Activated naive CD4-positive, alpha-beta T cell treated with anti-CD3 and anti-CD28 coated beads for 36 hours (primary cell): ENCODE results near the gene GLE1. TPM values are rescaled to one million over a fixed set of nuclear protein-coding genes. Genes with fewer than 3 reads are reported as not detected.

Experiments
- CTCF ChIA-PET: fragments of 350-600 bp; sonication (Branson Sonifier 250); formaldehyde crosslinking; loops from one replicate; lab custom pipeline; 2021; ENCODE audit warnings: antibody characterized with exemption; lab: Charles Lee
- DNase-seq: peaks from one replicate; pipeline ENCODE4 v3.0.0-alpha.2; 2020
- H3K27ac Mint-ChIP-seq: one replicate; pipeline ENCODE4 v1.8.0; 2021; ENCODE audit warnings: mild to moderate bottlenecking, mixed read lengths
- H3K27me3 Mint-ChIP-seq: one replicate; pipeline ENCODE4 v1.8.0; 2021; ENCODE audit warnings: low read depth, mixed read lengths
- H3K36me3 Mint-ChIP-seq: one replicate; pipeline ENCODE4 v1.8.0; 2021; ENCODE audit warnings: low read depth, mixed read lengths
- H3K4me1 Mint-ChIP-seq: one replicate; pipeline ENCODE4 v1.8.0; 2021; ENCODE audit warnings: low read depth, mixed read lengths
- H3K4me3 Mint-ChIP-seq: one replicate; pipeline ENCODE4 v1.8.0; 2021; ENCODE audit warnings: mild to moderate bottlenecking, moderate library complexity, mixed read lengths
- H3K9me3 Mint-ChIP-seq: one replicate; pipeline ENCODE4 v1.8.0; 2021; ENCODE audit warnings: mixed read lengths
- intact Hi-C: fragments of 100-400 bp; cut with micrococcal nuclease; formaldehyde crosslinking; loops from one replicate; pipeline ENCODE4 v1.15.1; 2023
- total RNA-seq, 2 experiments: library from RNA; stranded (reverse); gene quantifications; one replicate each; pipeline ENCODE4 v1.2.3, GENCODE V29; 2021

Gene GLE1
- total RNA-seq, 2 experiments from 2014 or later: 48.7 to 51.6 TPM

GRCh38 chr9:128540634-128541360 is 36.3 kb downstream of the GLE1 start:
- no peak overlapping the region for H3K27ac Mint-ChIP-seq
- H3K27me3 Mint-ChIP-seq: no peaks in the 10 kb centered on the region
- H3K36me3 Mint-ChIP-seq: peaks cover 23% of the 10 kb centered on the region
- H3K4me1 Mint-ChIP-seq: no peaks in the 10 kb centered on the region
- no peak for DNase-seq
- no peaks in the 10 kb centered on the region for H3K9me3 Mint-ChIP-seq
- H3K4me3 Mint-ChIP-seq: no peak overlapping the region
- intact Hi-C loops: no loop called here
- CTCF ChIA-PET: no interaction called here

- Mint-ChIP-seq H3K36me3 (peaks cover 2% of the 10 kb centered on the region), H3K27ac (no peak overlapping the region), H3K4me1 (peaks cover 22% of the 10 kb centered on the region), H3K27me3 (no peaks in the 10 kb centered on the region), H3K9me3 (no peaks in the 10 kb centered on the region), H3K4me3 (no peak overlapping the region)
- CTCF ChIA-PET: no interaction called here
- intact Hi-C loops: no loop called here
- DNase-seq: no peak
Observed at GRCh38 chr9:128546504-128546903, 42.0 kb downstream of the GLE1 start.

DNA sequence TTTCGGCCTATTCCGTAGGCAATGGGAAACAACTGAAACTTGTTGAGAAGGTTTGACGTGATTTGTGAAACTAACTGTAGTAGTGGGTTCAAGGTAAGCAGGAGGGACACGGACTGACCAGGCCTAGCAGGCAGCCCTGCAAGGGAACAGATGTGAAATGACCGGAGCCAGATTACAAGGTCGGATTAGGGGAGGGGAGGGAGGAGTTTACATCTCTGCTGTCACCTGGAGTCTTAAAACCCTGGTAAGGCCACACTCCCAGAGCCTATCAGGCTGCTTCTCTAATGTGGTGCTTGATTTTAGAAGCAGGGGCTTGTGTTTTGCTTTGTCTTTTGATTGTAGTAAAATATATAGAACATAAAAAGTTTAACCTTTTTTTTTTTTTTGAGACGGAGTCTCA is 44.4 kb downstream of the GLE1 start:
- DNase-seq: no peak
- intact Hi-C loops: no loop called here
- H3K27ac Mint-ChIP-seq: no peak overlapping the region
- CTCF ChIA-PET: no interaction called here
- H3K36me3 Mint-ChIP-seq: no peaks in the 10 kb centered on the region
- H3K4me1 Mint-ChIP-seq: peaks cover 27% of the 10 kb centered on the region
- H3K4me3 Mint-ChIP-seq: no peak overlapping the region
- H3K27me3 Mint-ChIP-seq: no peaks in the 10 kb centered on the region
- no peaks in the 10 kb centered on the region for H3K9me3 Mint-ChIP-seq

- H3K36me3 Mint-ChIP-seq: no peaks in the 10 kb centered on the region
- intact Hi-C loops: loop anchor here (5.0 kb wide), 2 partner anchors 188 to 237 kb away; partner anchors contain the start of gene TBC1D13
- peaks cover 27% of the 10 kb centered on the region for H3K4me1 Mint-ChIP-seq
- H3K27me3 Mint-ChIP-seq: no peaks in the 10 kb centered on the region
- peak overlapping the region; percentile 46 for H3K27ac Mint-ChIP-seq
- H3K4me3 Mint-ChIP-seq: no peak overlapping the region
- H3K9me3 Mint-ChIP-seq: no peaks in the 10 kb centered on the region
- peak; percentile 61 for DNase-seq
- CTCF ChIA-PET: interaction anchor here (0.6 to 1.1 kb wide), 3 partner anchors 42 to 209 kb away, joined by 3 to 5 read pairs (median 4); no protein-coding TSS in a partner anchor
Observed at GRCh38 chr9:128550226-128550625, 45.7 kb downstream of the GLE1 start.

GRCh38 chr9:128550770-128551656 is 46.5 kb downstream of the GLE1 start:
- Mint-ChIP-seq H3K4me1 (peaks cover 31% of the 10 kb centered on the region), H3K27me3 (no peaks in the 10 kb centered on the region), H3K9me3 (no peaks in the 10 kb centered on the region), H3K36me3 (no peaks in the 10 kb centered on the region), H3K27ac (peak overlapping the region; percentile 84), H3K4me3 (peak overlapping the region; percentile 85)
- intact Hi-C loops: loop anchor here (5.0 kb wide), 2 partner anchors 189 to 236 kb away; partner anchors contain the start of gene TBC1D13
- peak; percentile 23 for DNase-seq
- CTCF ChIA-PET: interaction anchor here (0.6 to 1.1 kb wide), 5 partner anchors 37 to 210 kb away, joined by 3 to 6 read pairs (median 4); no protein-coding TSS in a partner anchor

GRCh38 chr9:128551657-128552152 is 47.2 kb downstream of the GLE1 start:
- Mint-ChIP-seq H3K27ac (peak overlapping the region; percentile 84), H3K4me1 (peaks cover 36% of the 10 kb centered on the region), H3K9me3 (no peaks in the 10 kb centered on the region), H3K36me3 (no peaks in the 10 kb centered on the region), H3K27me3 (no peaks in the 10 kb centered on the region), H3K4me3 (peak overlapping the region; percentile 85)
- intact Hi-C loops: loop anchor here (1.0 to 5.0 kb wide), 10 partner anchors 36 to 529 kb away; partner anchors contain the start of genes COQ4, DOLPP1, GLE1 and GOLGA2
- DNase-seq: no peak
- CTCF ChIA-PET: interaction anchor here (0.8 kb wide), 1 partner anchor 36 kb away, joined by 6 read pairs; no protein-coding TSS in a partner anchor

DNA sequence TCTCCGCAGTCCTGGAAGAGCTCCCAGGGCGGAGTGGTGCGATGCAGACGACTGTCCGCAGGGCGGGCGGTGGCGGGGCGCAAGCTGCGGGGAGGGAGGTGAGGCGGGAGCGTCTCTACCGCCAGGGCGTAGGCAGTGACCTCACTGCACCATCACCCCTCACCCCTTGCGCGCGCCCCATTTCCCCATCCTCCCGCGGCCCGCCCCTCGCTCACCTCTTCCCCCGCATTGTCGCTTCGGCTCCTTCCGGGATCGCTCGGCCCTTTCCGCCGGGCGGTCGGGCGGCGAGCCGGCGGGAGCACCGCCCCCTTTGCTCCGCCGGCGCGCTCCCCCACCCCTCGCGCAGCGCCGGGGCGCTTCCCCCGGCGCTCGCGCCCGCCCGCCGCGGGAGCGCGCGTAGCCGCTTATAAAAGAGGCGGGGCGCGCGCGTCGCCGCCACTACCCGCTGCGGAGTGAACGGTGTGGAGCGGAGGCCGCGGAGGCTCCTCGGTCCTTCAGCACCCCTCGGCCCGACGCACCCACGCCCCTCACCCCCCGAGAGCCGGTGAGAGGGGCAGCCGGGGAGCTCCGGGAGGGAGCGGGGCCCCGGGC is 47.7 kb downstream of the GLE1 start, which contains the start of gene SPTAN1:
TSS of gene SPTAN1 (plus strand) at position 435 of the 591 bp plus-strand sequence. CDS start 14,154 bp downstream, outside the sequence.
- peak within 1 kb of the TSS; percentile 84 for H3K27ac Mint-ChIP-seq
- no peaks in the 10 kb centered on the region for H3K27me3 Mint-ChIP-seq
- CTCF ChIA-PET: interaction anchor here (0.8 kb wide), 1 partner anchor 36 kb away, joined by 6 read pairs; no protein-coding TSS in a partner anchor
- H3K36me3 Mint-ChIP-seq: no peaks in the 10 kb centered on the region
- DNase-seq: peak; percentile 97
- H3K4me1 Mint-ChIP-seq: peaks cover 42% of the 10 kb centered on the region
- peak within 1 kb of the TSS; percentile 85 for H3K4me3 Mint-ChIP-seq
- intact Hi-C loops: loop anchor here (1.0 to 5.0 kb wide), 10 partner anchors 35 to 529 kb away; partner anchors contain the start of genes COQ4, DOLPP1, GLE1 and GOLGA2
- H3K9me3 Mint-ChIP-seq: no peaks in the 10 kb centered on the region

DNA sequence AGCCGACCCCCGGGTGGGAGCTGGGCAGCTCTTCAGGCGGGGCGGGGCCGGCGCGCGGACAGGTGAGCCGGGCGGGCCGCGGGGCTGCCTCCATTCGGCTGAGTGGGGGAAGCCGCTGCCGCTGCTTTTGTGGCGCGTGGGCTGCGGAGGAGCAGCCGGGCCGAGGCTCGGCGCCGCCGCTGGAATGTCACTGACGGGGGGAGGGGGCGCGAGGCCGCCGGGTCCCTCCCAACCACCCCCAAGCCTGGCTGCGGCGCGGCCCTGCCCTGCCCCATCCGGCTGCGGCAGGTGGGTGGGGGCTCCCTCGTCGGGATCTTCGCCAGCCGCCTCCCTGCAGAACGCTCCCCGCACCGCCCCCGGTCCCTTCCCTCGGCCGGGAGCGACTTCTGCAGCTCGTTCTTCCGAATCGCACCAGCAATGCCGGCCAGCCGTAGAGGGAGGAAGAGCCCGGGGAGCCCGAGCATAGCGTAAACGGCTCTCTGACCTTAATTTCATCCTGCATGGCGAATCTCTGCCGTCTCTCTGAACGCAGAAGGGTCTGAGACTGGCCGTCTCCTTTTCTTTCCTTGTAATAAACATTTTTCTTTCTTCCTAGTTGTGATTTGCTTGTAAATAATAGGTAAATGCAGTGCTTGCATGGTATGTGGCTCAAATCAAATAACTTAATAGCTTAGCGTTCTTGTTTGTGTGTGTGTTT is 48.4 kb downstream of the GLE1 start:
- H3K4me3 Mint-ChIP-seq: peak overlapping the region; percentile 85
- H3K4me1 Mint-ChIP-seq: peaks cover 46% of the 10 kb centered on the region
- no peak overlapping the region for H3K27ac Mint-ChIP-seq
- H3K27me3 Mint-ChIP-seq: no peaks in the 10 kb centered on the region
- intact Hi-C loops: loop anchor here (1.0 to 5.0 kb wide), 10 partner anchors 34 to 528 kb away; partner anchors contain the start of genes COQ4, DOLPP1, GLE1 and GOLGA2
- CTCF ChIA-PET: no interaction called here
- H3K36me3 Mint-ChIP-seq: no peaks in the 10 kb centered on the region
- no peaks in the 10 kb centered on the region for H3K9me3 Mint-ChIP-seq
- peak; percentile 59 for DNase-seq

DNA sequence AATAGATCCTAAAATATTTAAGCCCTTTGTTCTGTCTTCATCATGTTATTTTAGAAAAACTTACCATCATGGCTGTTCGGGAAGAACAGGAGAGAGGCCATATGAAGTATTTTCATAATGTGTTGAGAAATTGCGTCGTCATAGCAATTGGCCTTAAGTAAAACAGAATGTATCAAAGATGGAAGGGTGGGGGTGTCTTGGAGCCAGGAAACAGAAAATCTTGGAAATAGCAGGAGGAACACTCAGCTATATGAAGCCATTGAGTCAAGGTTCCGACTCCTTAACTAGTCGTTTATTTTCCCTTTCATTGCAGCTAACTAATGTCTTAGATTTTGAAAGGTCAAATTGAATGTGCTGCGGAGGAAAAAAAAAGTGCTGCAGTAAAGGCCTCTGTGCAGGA is 49.2 kb downstream of the GLE1 start:
- no peaks in the 10 kb centered on the region for H3K27me3 Mint-ChIP-seq
- CTCF ChIA-PET: interaction anchor here (0.6 kb wide), 1 partner anchor 11 kb away, joined by 4 read pairs; no protein-coding TSS in a partner anchor
- intact Hi-C loops: loop anchor here (2.0 to 5.0 kb wide), 4 partner anchors 191 to 527 kb away; partner anchors contain the start of genes COQ4, DOLPP1, TBC1D13 and TRUB2
- no peak for DNase-seq
- no peaks in the 10 kb centered on the region for H3K36me3 Mint-ChIP-seq
- no peaks in the 10 kb centered on the region for H3K9me3 Mint-ChIP-seq
- peaks cover 54% of the 10 kb centered on the region for H3K4me1 Mint-ChIP-seq
- no peak overlapping the region for H3K4me3 Mint-ChIP-seq
- H3K27ac Mint-ChIP-seq: no peak overlapping the region

- Mint-ChIP-seq H3K27ac (no peak overlapping the region), H3K9me3 (no peaks in the 10 kb centered on the region), H3K27me3 (no peaks in the 10 kb centered on the region), H3K4me3 (no peak overlapping the region), H3K4me1 (peaks cover 60% of the 10 kb centered on the region), H3K36me3 (no peaks in the 10 kb centered on the region)
- CTCF ChIA-PET: interaction anchor here (0.6 kb wide), 1 partner anchor 12 kb away, joined by 4 read pairs; no protein-coding TSS in a partner anchor
- intact Hi-C loops: loop anchor here (5.0 kb wide), 2 partner anchors 192 to 233 kb away; partner anchors contain the start of gene TBC1D13
- DNase-seq: peak; percentile 44
Observed at GRCh38 chr9:128554155-128554862, 49.8 kb downstream of the GLE1 start.
